WI38 (cell line): ENCODE results near the gene CCDC148.

Experiments
- H3K4me3 ChIP-seq: 2 replicates; pipeline ENCODE4 v1.5.1; 2011; ENCODE audit warnings: low read depth, mild to moderate bottlenecking, control low read depth, low read length
- TF ChIP-seq, protein P1 (sequence below): IDR thresholded peaks from 2 replicates; pipeline ENCODE4 v1.5.1; 2012; ENCODE audit warnings: low read depth, mild to moderate bottlenecking, control low read depth, low read length

Gene CCDC148

DNA sequence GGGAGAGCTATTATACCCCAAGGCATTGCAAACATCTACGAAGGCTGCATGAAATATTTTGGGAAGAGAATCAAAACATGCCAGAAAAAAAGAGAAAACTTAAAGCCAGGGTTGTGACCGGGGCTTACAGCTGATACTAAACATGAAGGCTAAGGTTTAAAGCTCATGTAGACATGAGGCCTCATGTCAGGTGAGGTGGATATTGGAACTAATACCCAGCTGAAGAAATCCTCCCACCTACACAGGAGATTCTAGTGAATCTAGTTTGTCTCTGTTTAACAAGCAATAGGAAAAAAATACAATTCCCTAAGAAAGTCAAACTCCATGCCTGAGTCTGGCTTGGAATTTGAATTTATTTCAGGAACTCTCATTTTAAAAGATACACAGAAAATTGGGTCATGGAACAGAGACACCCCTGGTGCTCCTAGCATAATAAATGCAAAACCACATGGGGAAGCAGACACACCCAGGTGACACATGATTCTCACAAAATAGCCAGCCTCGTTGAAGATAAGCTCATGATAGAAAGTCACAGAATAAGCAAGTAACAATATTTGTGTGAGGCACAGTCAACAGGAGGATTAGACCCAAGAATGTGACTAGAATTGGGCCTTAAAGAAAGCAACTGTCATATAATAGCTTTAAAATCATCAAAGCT, 312.7 kb downstream of the CCDC148 start:
- TF ChIP-seq, protein P1, sequence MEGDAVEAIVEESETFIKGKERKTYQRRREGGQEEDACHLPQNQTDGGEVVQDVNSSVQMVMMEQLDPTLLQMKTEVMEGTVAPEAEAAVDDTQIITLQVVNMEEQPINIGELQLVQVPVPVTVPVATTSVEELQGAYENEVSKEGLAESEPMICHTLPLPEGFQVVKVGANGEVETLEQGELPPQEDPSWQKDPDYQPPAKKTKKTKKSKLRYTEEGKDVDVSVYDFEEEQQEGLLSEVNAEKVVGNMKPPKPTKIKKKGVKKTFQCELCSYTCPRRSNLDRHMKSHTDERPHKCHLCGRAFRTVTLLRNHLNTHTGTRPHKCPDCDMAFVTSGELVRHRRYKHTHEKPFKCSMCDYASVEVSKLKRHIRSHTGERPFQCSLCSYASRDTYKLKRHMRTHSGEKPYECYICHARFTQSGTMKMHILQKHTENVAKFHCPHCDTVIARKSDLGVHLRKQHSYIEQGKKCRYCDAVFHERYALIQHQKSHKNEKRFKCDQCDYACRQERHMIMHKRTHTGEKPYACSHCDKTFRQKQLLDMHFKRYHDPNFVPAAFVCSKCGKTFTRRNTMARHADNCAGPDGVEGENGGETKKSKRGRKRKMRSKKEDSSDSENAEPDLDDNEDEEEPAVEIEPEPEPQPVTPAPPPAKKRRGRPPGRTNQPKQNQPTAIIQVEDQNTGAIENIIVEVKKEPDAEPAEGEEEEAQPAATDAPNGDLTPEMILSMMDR = no peak
- no peak overlapping the region for H3K4me3 ChIP-seq

DNA sequence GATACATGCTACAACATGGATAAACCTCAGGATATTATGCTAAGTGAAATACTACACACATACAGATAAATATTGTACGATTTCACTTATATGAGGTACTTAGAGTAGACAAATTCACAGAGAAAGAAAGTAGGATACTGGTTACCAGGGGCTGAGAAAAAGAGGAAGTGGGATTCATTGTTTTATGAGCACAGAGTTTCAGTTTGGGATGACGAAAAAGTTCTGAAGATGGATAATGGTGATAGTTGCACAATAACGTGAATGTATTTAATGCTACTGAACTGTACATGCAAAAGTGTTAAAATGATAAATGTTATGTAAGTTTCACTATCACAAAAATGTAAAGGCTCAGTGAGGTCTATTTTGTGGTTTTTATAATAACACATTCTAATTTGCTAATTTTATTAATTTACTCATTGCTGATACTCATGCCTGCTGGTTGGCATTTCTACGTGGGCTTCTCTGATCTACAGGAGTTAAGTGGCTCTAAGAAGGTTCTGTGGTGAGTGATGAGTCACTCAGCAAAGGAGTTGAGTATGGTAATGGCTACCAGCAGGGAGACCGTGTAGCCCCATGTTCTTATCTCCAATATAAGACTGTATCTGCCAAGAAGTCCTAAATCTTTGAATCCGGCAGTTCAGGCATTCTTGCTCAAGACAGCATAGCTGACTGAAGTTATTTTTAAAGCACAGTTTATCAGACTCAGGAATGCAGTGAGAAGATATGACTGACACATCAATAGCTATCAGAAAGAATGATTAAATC, 313.8 kb downstream of the CCDC148 start:
- H3K4me3 ChIP-seq = no peak overlapping the region
- TF ChIP-seq, protein P1 = no peak

DNA sequence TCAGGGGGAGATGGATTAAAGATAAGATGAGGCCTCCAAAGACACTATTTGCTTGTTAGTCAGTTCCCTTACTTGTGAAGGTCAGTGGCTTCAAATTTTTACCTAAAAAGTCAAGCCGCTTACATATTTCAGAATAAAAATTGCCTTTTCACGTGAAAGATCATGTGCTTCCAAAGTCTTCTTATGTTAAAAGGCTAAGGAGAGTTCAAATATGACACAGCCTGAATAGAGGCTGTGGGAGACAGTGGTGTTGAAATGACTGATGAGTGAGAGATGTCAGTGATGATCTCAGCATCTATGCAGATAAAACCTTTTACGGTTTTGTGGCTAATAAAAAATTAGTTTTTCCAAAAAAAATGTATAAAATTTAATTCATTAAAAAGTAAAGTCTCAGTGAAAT, 314.4 kb downstream of the CCDC148 start:
- TF ChIP-seq, protein P1 = no peak

DNA sequence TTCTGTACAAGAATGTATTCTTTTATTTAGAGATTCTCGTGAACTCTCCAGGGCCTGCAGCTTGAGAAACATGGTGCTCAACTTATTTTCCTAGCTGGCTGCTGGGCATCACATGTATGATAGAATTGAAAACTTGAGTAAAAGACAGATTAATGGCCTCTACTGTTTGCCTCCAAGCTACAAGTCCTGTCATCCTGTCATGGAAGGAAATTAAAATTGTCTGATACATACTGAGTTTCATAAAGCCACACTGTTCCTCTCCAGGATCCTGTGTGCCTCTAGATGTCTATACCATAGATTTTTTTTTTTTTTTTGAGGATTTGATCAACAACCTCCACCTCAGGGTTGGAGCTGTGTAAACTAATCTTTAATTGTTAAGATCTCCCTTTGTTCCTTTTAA, 316.4 kb downstream of the CCDC148 start:
- TF ChIP-seq, protein P1 = no peak
- no peak overlapping the region for H3K4me3 ChIP-seq

More for the DNA sequence above, 314.4 kb downstream of the CCDC148 start:
- no peak overlapping the region for H3K4me3 ChIP-seq

DNA sequence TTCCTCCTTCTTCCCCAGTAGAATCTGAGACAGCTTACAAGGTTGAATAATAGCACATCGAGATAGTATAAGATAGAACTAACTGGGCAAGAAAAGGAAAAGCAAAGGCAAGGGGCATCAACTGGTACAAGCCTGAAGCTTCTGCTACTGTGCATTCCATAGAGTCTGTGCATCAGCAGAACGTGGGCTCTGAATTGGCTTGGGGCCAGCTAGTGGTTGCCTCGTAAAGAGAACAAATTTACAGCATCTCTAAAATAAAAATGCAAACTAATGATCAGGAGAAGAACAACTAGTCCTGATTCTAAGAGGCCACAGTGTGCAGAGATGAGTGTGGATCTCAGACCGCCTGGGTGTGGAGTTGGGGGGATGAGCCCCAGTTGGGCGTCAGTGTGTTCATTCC, 318.3 kb downstream of the CCDC148 start:
- H3K4me3 ChIP-seq = no peak overlapping the region
- TF ChIP-seq, protein P1 = no peak

DNA sequence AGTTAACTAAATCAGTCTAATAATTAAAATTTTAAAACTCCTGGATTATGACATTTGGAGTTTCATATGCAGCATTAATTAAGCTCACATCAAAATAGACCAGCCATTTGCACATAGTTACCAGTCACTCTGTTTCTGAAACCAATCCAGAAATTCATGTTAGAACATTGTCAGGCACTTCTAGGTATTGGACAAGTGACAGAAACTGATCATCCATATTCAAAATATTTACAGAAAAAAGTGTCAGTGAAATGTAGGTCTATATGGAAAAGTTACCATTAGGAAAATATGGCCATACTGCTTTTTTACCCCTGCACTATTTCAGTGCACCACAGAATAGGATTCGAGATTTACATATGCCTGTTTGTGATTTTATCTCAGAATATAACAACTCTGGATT, 321.5 kb downstream of the CCDC148 start:
- H3K4me3 ChIP-seq = no peak overlapping the region
- TF ChIP-seq, protein P1 = no peak

DNA sequence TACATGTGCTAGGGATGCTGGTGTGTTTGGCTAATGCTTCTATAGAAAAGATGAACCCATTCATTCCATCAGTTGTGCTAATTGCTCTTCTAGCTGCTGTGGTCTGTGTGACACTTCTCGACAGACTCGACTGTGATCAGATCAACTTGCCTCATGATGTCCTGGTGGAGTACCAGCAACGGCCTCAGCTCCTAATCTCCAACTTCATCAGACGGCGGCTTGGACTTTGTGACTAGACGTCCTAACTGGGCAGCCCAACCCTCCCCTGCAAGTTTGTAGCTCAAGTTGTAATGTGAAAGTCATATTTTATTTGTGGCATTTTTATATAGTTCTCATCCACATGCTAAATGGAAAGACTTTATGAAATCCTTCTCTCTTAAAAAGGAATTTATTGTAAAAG, 321.9 kb downstream of the CCDC148 start:
- H3K4me3 ChIP-seq = no peak overlapping the region
- TF ChIP-seq, protein P1 = no peak
